NCI-H2081 (cell line): ENCODE results near the gene CCR7.
"Not testable (repeated sequence)": the region's sequence is repeated elsewhere in the genome, so short reads cannot be mapped to it uniquely, and the experiment has no call there.

Experiments
- DNase-seq, 2 experiments: peaks; one replicate each; lab custom pipeline; 2025; lab: John Stamatoyannopoulos, UW

Gene CCR7

DNA sequence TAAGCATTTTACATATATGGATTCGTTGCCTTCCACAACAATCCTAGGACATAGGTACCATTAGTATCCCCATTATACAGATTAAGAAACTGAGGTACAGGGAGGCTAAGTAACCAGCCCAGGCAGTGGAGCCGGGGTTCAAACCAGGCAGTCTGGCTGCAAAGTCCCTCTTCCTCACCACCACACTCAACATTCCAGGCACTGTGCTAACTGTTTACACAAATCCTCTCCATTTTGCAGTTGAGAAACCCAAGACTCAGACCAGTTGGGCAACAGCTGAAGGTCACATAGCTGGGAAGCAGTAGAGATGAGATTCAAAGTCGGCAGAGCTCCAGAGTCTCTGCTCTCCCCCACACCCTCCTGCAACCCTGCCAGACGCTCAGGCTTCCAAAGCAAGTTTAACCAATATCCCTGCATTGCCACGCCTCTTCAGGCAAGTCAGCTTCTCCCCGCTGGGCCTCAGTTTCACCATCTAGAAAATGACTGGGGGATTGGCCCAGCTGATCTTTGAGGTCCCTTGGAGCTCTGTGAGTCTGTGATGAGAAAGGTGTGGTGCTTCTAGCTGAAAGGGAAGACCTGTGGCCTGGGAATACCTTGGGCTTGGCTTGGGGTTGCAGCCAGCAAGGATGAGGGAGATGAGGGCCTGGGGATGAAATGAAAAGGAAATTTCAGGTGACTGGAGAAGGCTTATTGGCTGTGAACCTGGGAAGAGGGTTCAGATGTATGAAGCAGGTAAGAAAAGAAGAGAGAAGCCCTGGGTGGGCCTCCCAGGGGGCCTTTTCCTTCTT lies 14.0 kb downstream of the CCR7 start:
- DNase-seq: no peak

DNA sequence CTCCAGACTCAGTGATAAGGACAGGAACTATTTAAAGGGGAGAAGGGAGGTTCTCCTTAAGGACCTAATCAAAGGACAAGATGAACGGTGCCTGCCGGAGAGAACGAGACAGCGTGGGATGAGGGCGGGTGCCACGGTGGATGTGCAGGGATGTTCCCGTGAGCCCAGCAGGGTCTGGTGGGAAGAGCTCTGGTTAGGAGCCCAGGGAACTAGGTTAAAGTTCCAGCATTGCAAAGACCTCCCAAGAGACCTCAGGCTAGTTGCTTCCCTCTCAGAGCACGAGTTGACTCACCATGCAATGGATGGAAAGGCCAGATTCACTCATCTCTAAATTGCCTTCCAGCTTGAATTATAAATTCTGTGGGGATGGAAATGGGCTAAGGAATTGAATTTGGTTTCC lies 14.7 kb downstream of the CCR7 start:
- DNase-seq: no peak

DNA sequence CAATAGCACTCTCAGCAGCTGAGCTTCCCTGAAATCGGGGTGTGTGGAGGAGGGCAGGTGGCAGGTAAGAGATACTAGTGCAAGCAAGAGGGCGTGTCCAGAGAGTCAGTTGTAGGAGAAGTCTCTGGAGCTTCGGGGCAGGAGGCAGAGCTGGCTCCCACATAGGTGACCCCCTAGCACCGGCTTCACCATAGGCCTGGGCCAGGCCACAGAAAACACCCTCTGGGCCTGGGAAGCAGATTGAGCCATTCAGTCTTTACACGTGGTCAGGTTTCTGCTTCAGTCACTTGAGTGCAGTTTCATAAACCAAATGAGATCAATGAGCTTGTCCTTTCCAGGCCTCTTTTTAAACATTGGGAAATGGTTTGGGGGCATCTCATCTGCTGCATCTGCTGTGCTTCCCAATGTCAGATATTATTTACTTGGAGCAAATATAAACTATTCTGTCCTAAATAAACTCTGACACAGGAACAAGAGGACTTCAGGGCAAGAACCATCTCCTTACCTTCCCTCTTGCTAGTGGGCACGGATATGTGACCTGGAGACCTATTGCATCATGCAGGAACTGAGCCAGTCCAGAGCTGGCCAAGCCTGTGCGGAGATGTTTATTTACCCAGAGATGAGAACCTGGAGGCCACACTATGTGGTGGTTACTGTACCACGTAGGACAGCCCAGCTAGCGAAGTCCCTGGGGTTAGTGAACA lies 16.1 kb downstream of the CCR7 start:
- DNase-seq: no peak

DNA sequence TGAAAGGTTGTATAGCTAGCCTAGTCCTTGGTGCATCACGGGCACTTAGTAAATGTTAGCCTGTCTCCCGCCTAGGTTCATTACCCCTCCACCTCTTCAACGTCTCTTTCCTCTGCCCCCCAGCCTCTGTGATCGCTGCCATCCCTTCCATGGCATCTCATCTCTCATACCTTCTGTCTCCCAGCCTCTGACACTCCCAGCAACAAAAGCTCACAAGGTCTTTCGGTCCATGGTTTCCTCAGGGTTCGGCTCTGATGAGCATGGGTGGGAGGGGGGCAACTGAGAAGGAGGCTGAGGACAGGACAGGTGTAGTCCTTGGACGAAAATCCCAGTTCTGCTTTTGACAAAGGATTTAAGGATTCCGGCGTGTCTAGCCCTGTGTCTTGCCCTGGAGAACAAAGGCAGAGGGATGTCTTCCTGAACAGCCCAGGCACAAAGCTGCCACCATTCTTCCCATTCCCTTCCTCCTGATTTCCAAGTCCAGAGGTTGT lies 16.7 kb downstream of the CCR7 start:
- no peak for DNase-seq

DNA sequence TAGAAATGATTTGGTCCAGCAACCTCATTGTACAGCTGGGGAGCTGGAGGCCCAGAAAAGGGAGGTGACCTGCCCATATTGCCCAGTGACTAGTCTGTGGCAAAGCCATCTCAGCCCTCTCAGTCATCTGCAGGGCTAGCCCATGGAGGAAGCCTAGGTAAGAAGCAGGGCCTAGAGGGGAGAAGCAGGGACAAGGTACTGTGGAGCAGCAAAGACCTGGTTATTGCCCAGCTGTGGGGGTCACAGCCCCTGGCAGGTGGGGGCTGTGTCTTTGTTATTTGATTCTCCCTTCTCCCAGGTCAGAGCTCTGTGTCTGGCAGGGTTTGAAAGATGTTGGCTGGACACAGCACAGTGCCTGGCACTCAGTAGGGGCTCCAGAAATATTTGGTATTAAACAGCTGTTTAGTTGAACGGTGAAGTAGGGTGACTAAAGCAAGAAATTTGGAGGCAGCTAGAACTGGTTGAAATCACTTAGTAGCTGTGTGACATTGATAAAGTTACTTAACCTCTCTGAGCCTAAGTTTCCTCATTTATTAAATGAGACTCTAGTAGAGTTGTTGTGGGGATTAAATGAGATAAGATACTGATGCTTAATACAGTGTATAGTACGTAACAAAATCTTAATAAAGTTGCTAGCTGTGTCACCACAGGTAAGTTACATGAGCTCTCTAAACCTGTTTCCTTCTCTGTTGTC lies 17.3 kb downstream of the CCR7 start:
- DNase-seq: no peak

DNA sequence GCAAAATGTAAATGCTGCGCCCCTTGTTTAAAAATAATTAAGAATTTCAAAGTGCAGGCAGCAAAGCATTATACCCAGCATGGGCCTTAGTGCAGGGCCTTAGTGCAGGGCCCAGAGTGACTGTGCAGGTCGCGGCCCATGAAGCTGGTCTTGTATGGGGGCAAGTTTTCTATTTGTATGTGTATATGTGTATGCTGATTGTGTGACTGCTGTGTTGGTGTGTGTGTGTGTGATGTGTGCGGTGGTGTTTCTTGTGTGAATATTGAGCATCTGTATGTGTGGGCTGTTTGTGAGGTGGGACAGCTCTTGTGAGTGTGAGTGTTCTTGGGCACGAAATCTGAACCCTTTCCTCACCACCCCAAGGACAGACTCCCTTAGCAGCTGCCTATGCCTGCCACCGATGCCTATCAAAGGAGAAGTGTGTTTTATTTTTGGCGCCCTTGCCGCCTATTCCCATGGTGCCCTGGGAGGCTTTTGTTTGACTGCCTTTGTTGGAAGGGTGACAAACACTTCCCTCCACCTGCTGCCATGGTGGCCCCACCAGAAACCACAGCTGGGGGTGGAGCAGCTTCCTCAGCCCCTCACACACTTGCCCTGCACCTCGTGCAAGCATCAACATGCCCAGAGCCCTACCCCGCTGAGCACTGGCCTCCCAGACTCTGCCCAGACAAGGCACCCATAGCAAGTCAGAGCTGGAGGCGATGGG lies 18.0 kb downstream of the CCR7 start:
- peak; percentile 88 to 95 for DNase-seq

DNA sequence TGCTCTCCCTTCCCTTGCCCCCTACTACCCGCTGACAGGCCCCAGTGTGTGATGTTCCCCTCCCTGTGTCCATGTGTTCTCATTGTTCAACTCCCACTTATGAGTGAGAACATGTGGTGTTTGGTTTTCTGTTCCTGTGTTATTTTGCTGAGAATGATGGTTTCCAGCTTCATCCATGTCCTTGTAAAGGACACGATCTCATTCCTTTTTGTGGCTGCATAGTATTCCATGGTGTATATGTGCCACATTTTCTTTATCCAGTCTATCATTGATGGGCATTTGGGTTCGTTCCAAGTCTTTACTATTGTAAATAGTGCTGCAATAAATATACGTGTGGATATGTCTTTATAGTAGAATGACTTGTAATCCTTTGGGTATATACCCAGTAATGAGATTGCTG lies 18.8 kb downstream of the CCR7 start:
- DNase-seq: not testable (repeated sequence)

DNA sequence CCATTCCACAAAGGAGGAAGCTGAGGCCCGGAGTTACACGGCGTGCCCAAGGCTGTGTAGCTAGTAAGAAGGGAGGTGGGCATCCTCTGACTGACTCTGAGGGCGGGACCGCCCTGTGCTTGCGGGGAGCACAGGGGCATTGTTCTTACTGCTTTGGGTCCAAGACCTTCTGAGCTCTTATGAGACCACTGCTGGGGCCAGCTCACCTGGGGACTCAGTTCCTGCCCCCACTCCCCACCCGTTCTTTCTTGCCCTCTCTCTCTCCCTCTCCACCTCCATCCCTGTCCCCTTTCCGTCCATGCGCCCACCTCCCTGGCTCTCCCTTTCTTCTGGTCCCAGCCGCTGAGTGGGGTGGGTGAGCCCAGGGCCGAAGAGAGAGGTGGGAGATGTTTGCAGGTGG lies 19.6 kb downstream of the CCR7 start:
- no peak for DNase-seq

DNA sequence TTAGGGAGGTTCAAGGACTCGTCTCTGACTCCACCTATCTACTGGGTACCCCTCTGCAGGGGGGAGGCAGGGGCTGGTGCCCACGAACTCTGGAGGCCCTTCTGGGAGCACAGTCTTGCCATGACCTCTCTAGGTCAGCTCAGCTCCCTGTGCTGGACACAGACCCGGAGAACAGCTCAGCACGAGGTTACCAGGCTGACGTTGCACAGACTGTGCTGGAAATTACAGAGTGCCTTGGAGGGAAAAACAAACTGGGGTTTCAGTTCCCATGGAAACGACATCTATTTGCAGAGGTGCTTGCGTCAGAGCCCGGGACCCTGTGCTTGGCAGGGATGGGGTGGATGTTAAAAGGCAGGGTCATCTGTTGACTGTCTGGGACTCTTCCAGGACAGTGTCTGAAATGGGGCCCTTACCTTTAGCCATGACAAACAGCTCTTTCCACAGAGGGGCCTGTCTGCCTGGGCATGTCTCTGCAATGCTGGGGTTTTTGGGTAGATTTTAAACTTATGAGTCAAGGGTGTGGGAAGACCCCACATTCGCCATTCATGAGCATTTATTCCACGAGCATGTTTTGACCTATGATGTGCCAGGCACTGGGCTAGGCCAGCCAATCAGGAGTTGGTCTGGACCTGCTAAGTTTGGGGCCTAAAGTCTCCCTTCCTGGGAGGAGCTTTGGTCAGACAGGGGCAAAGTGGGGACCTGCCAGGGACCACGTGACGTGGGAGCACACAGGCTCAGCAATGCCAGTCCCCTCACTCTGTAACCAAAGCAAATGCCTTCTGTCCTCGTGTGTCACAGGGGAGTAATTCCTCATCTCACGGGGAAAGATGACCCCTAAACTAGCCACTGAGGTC lies 22.5 kb downstream of the CCR7 start:
- no peak for DNase-seq

DNA sequence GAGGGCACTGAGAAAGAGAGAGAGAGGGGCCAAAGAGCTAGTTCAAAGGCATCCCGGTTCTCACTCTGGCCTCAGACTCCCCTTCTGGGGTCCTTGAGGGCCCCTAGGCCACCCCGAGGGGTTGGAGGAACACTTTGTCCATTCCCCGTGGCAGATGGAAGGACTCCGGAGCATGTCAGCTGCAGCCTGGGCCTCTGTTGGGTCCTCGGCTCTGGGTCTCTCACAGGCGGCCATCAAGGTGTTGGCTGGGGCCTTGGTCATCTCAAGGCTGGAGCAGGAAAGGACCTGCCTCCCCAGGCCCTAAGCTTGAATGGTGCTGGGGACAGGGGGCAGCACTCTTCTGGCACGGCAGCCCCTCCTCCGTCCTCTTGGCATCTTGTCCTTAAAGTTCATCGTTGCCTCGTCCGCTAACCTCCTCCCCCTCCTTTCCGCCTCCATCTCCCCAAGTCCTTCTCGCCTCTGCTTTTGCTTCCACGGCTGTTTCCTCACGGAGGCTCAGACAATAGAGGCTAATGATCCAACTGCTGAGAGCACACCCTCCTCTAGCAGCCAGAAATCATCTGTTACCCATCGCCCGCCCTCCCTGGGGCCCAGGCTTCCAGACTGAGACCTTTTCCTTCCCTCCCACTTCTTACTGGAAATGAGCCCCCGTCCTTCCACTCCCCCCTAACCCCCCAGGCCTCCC lies 23.3 kb downstream of the CCR7 start:
- no peak for DNase-seq

DNA sequence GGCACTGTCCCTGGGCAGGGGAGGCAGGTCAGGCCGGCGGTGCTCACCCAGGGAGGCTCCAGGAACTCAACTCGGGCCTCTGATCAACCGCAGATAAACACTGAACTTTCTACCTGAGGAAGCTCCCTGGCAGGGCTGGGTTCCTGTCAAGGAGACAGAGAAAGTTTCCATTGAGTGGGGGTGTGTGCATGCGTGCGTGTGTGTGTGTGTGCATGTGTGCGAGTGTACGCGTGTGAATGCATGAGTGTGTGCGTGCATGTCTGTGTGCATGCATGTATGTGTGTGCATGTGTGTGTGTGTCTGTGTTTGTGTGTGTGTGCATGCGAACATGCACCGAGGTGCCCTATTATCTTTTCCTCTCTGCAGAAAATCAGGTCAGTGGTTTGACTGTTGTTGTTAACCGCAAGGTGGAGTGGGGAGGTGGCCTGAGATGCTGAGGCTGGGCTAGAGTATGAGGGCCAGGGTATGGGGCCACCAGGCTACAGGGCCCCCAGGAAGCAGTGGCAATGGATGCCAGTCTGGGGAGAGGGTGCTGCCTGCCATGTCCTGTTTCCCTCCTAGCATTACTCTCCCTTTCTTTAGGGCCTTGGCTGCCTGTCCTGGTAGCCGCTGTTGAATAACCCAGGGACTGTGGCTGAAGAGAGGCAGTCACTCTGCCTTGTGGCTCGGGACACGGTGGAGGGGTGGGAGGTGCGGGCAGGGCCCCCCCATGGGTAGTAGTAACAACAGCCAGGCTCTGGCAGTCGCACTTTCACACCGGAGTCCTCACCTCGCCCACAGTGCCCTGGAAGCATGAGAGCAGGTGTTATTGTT lies 24.0 kb downstream of the CCR7 start:
- DNase-seq: no peak

DNA sequence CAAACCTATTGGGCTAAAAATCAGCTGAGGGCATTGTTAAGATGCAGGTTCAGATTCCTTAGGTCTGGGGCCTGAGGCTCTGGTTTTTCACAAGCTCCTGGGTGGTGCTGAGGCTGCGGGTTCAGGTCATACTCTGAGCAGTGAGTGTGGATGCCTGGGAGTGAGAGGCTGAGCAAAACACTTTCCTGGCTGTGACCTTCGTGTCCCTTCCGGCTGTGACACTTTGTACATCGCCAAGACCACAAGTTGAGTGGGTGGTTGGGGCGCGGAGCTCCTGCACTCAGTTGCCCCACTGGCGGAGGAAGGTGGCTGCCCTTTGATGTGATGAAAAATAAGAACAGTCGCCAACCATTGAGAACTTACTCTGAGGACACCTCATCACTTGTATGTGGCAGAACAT lies 24.8 kb downstream of the CCR7 start:
- DNase-seq: no peak

DNA sequence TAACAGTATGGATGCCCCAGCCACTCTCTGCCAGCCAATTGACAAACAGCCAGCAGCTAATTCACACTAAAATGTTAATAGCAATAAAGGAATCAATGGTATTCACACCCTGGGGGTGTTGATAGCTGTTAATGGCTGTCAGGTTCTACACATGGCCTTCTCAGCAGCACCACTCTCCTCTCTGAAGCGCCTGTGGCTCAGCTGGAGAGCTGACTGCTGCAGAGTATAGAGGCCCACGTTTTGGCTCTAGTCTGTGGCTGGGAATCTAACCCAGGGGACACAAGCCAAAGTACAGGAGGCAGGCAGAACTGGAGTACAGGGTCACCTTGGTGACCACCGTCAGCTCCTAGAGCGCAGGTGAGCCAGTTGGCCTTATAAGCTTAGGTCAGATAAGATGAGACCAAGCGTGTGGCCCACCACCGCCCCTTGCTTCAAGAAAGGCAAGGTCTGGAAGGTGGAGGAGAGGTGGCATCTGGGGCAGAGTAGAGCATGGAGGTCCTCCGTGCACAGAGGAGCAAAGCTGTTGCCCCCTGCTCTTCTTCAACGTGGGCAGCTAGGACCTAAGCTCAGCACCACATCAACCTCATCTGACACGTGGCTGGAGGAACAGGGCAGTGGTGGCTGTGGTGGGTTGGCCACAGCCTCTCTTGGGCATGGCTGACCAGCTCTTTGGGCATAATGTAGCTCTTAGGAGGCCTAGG lies 25.4 kb downstream of the CCR7 start:
- DNase-seq: no peak

DNA sequence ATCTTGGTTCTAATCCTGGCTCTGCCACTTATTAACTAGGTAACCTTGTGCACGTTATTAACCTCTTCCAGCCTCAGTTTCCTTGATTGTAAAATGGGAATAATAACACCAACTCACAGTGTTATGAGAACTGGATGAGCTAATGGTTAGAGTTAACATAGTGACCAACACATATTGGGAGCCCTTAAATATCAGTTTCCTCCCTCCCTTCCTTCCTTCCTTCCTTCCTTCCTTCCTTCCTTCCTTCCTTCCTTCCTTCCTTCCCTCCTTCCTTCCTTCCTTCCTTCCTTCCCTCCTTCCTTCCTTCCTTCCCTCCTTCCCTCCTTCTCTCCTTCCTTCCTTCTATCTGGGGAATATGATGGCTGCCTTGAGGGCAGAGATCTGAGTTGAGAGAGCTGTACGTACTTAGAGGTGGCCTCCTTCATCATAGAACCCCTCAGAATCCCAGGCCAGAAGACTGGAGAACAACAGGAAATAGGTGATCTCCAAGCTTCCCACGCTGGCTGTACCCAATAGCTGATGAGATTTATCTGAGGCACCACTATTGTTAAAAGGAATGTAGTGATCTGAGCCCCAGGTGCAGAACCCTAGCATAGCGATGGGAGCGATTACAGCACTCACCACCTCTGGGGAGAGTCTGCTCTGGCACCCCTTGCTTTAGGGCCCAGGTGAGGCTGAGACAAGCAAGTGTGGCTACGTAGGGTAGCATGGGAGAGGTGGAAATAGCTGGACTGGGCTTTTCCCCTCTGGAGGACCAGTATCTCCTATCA lies 26.2 kb downstream of the CCR7 start:
- no peak for DNase-seq

DNA sequence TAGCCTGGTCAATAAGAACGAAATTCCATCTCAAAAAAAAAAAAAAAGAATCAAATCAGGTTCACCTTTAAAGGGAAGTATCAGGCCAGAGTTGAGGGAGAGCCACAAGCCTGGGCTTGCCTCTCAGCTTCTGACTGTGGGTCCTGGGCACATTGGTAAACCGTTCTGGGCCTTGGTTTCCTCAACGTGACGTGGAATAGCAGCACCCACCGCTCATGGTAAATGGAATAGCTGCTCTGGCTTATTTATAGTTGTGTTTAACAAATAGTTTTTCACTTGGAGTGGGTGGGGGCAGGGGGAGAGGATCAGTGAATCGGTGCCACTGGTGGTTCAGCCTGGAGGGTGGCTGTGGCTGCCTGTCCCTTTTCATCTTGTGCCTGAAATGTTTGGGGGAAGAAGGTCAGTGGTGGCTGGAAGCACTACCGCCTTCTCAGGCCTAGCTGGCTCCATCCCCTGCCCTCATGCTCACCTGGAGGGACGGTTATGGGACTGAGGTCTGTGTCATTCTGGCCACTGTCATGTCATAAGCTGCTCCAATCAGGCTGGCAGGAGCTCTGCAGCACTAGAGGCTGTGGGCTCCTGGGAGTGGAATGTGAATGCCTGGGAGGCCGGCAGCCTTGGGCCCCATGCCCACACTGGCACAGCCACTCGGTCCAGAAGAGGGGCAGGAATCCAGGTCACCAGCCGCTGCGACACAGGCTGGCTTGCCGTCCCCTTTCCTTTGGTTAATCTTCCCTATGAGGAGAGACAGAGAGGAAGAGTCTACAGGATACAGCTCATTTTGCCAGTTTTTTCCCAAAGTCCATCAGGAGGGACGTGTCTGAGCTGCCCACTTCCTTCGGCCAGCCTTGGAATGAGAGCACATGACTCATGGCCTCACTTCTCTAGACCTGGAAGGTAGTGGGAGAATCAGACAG lies 27.0 kb downstream of the CCR7 start:
- DNase-seq: no peak

DNA sequence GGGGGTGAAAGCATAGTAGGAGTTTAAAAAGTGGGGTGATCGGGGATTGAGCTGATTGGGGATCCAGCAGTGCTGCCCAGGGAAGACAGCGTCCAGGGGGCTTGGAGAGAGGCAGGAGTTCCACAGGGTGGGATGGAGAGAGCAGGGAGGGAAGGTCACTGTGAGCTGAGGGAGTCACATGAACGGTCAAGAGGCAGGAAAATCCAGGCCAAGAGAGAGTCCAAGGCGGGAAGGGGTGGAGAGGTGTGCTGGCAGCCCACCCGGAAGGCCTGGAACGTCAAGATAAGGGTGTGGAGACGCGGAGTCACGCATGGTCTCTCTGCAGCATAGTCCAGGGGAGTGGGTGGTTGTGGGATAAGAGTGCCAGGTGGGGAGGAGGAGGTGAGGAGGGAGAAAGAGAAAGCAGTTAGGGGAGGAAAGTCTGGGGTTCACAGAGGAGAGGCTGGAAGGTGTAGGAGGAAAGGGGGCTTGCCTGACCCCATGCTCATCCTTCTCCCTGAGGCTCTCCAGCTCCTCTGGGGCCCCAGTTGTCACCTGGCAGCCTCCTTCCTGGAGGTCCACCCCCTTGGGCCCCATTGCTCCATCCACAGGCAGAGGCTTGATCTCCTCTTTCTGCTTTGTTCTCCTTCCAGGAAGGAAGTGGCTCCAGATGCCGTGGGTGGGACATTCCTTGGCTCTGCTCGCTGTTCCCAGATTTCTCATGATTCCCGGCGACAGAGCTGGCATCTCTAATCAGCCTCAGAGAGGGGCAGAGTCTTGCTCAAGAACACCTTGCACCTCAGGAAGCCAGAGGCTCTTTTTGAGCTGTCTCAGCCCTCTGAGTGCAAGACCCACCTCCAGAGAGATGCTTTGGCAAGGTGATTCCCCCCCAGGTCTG lies 28.7 kb downstream of the CCR7 start:
- DNase-seq: no peak
